GM18498 (cell line): Measurements from ENCODE around the gene TAL1.

Source experiments
- ATAC-seq: cut with Tn5 transposase; IDR thresholded peaks from one replicate; pipeline ENCODE4 v1.9.1; 2021; ENCODE audit warnings: mild to moderate bottlenecking, moderate library complexity; ENCODE audit not compliant: unreplicated experiment

Gene TAL1

DNA sequence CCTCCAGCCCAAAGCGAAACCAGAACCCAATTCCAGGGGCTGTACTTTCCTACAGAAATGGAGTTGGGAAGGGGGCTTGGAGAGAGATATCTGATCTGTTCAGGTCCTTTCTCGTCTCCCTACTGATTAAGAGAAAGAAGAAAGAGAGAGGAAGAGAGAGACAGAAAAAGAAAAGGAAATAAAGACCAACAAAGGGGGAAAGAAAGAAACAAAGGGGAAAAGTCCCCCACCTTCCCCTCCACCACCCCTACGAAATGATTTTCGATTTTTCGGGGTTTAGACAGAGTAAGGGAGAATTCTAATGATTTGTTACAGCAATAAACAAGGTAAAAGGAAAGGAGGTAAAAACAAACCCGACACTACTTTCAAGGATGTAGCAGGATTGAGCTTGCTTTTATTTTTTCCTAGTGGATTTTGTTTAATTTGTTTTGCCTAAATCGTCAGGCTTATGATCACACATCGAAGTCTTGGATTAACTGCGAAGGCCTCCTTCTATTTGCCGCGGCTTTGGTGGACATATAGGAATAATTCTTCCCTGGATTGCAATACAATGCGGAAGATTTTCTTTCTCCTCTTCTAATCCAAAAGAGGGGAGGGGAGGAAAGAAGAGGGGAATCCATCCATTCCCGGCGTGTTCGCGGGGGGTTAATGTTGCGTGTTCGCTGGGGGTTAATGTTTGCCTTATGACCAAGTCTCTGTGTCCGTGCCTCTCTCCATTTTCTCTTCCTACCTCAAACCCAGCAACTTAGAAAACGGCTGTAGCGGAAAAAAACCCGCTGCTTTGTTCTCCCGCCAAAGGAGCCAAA, 1.9 kb downstream of the TAL1 start:
- no peak for ATAC-seq

- ATAC-seq: no peak
Measured at GRCh38 chr1:47229031-47229885, 2.8 kb downstream of the TAL1 start.

DNA sequence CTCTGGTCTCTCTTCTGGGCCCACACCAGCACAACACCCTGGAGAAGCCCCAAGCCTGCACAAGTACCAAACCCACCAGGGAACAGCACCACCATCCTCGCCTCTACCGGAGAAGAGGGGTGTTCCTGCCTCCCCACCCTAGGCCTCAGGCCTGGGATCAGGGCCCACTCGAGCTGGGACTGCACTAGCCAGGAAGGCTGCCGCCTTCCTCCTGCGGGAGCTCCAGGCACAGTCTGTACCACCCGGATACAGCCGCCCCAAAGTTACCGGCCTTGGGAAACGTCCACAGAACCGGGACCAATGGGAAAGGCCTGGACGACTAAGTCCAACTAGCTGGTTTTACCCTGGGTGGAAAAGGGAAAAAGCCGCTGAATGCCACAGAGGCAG, 3.4 kb downstream of the TAL1 start:
- no peak for ATAC-seq

GRCh38 chr1:47227341-47228232, 4.4 kb downstream of the TAL1 start:
- ATAC-seq: no peak

DNA sequence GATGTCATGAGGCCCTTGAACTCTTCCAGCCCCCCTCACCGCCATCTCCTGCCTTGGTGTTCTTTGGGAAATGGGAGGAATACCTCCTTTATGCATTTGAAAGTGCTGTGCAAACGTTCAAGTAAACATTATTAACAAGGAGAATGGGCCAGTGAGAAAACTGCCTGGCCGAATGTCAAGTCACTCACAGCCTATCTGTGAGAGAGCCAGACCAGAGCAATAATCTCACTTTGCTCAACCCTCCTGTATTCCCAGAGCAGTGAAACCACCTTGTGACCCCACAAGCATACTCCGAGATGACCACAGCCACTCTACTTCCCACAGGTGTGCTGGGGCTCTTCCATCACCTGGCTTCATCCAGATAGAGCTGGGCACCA, 5.2 kb downstream of the TAL1 start:
- ATAC-seq: no peak

DNA sequence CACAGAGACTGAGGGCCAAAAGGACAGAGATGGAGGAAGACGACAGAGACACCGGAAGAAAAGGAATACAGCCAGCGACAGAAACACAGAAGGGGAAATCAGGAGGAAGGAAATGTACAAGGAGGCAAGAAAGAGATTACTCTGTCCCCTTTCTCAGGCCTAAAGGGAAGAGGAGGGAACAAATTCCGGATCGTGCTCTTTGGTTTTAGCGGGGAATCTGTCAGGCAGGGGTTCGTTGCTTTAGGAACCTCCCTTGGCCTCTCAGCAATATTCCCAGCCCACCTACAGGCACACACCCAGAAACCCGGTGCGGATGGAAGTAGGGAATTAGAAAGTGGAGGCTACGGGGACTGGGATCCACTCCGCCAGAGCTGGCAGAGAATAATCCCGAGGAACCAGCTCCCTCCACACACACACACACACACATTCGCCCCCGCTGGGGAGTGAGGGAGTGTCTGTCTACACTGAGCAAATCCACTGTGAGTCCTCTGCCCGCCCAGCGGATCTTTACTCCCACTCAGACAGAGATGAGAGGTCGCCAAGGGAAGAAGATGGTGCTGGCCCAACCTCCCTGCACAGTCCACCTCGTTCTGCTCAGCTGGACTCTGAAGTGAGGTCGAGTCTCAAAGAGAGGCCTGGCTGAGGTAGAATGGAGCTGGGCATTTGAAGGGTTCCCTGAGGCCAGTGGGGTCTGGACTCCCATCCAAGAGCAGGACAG, 5.7 kb downstream of the TAL1 start:
- ATAC-seq: no peak

DNA sequence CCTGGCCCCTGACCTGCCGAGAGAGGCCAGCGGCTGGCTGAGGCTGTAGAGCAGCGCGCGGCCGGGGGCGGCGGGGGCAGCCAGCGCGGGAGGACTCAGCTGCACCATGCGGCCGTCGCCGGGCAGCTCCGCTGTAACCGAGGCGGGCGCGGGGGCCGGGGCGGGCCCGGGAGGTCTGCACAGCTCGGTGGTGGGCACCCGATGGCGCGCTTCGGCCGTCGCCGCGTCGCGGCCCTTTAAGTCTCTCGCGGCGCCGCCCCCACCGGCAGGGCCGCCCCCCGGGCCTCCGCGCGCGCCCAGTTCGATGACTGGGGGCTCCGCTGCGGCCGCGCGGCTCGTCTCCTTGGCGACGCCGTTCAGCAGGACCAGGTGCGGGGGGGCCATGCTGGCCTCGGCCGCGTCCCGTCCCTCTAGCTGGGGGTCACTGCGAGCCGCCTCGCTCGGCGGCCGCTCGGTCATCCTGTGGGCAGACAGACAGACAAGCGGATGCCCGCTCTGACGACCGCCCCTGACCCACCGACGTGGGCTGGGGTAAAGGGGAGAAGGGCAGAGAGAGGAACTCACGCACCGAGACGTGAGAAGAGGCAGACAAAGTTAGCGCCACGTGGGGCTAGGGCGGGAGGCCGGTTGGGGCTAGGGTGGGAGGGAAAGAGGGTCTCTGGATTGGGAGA, 6.5 kb downstream of the TAL1 start:
- no peak for ATAC-seq

DNA sequence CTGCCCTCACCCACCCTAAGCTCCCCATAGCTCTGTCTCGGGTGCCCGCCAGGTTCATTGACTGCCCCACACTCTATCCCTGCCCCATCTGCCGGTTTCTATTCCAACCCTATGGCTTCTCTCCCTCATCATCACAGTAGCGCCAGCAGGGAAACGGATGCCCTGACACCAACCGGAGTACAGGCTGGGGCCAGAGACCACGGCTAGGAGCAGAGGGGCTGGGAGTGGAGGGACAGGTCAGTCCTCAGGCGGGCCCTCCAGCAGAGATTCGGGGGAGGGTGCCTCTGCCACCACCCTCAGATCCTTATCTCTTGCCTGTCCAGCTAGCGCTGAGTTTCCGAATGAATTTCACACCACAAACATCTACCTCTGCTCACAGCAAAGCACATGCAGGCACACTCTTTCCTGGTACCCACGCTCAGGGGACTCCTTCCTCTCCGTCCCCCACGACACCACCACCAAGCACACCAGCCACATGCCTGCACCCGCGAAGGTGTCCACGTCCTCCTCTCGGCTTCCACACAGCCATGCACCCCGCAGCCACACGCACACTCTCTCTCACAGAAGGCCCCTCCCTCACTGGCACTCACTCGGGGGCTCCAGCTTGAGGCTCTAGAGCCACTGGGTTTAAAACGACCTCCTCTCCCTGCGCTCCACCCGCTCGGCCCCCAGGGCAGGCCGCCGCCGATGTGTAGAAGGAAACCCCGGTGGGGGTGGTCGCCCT, 7.2 kb downstream of the TAL1 start:
- ATAC-seq: no peak

DNA sequence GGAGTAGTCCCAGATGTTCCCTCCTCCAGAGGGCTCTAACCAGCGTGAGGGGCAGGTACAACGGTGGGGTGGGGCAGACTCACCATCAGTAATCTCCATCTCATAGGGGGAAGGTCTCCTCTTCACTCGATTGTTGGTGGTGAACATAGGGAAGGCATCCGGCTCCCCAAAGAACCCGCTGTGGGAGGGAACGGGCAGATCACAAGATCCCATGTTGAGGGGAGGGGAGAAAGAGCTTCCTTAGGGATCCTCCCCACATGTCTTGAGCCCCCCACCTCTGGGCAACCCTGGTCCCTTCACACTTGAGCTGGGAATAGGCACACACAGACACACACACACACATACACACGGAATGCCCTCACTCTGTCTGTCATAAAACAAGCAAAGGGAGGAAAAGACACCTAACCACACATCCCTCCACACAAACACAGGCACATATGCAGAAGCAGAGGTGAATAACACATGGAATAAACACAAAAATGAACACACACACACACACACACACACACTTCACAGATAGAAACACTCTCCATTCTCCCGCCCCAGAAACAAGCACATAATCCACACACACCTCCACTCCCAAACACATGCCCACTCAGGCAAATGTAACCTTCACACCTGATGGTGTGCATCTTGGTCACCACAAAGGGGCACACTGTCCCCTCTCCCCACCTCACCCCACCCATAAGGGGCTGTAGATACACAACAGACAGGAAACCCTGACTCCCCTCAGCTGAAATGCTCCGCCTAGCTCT, 7.9 kb downstream of the TAL1 start:
- ATAC-seq: no peak

DNA sequence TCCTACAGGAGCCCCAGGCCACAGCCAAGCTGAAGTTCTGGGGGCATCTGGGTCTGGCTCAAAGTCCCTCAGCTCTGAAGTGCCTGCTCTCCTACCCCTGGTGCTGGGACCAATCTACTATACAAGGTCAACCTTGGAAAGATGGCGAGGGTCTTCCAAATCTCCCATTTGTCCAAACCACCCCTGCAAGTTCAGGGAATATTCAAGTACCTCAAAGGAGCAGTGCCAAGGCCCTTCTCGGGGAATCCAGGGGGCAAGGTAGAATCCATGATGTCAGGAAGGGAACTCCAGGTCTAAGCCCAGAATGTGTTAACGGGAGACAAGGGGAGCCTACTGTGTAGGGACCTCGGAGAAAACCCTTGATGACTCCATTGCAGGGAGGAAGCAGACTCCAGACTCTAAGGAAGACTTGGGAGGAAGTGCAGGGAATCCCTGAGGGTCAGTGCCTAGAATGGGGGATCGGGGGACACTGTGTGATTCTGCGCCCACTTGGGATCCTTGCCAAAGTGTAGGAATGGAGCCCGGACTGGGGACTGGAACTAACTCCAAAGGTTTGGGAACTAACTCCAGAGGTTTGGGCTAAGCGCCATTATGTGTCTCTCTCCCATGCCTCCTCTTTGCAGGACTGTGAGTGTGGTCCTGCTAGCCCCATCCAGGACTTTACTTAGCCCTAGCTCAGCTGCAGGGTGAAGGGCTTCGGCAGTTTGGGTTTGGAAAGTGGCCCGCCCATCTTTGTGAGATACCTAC, 8.7 kb downstream of the TAL1 start:
- ATAC-seq: no peak

- no peak for ATAC-seq
Measured at GRCh38 chr1:47222476-47222875, 9.5 kb downstream of the TAL1 start.

- no peak for ATAC-seq
Measured at GRCh38 chr1:47219590-47220220, 12.3 kb downstream of the TAL1 start.

DNA sequence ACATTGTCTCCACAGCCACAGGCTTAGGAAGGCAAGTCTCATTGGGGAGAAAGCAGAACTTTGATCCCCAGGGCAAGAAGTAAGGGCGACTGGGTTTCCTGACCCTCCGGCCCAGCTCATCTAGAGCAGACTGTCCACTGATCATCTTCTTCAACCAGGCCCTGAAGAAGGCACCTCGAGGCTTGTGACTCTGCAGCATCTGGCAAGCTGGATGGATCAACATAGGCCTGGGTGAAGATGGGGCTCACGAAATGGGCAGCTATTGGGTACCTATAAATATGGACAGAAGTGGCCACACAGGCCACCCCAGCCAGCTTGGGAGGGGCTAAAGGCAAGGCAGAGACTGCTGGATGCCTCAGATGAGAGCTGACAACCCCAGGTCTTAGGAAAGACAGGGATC, 13.0 kb downstream of the TAL1 start:
- no peak for ATAC-seq

- no peak for ATAC-seq
Measured at GRCh38 chr1:47216278-47217059, 15.6 kb downstream of the TAL1 start.

DNA sequence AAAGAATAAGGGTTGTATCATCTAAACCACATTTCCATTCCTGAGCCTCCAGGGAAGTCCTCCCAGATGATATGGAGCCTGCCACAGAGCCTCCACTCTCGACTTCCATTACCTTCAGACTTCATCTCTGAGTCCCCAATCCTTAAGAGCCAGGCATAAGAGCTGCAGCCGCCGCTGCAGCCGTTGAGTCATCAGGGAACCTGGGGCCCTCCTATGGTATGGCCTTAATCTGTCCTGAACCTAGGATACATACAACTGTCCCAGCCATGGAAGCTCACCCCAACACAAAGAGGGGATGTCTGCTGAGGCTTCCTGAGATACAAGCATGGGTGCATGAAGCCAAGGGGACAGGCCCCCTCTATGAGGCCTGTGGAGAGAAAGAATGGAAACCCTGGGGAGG, 16.3 kb downstream of the TAL1 start:
- no peak for ATAC-seq

GRCh38 chr1:47214549-47214948, 17.5 kb downstream of the TAL1 start:
- ATAC-seq: no peak
